HEK293 (cell line): ENCODE results near the gene TMIGD2.

Experiments
- CTCF ChIA-PET: fragments of 350-600 bp; formaldehyde crosslinking; extraction: SDS; loops from one replicate; lab custom pipeline; 2021; ENCODE audit warnings: antibody characterized with exemption; lab: Yijun Ruan, JAX
- POLR2A ChIA-PET: fragments of 300-600 bp; formaldehyde crosslinking; extraction: SDS; loops from one replicate; lab custom pipeline; 2020; ENCODE audit warnings: antibody characterized with exemption, inconsistent platforms; lab: Yijun Ruan, JAX
- H3K27ac ChIP-seq: fragments of 200-500 bp; sonication (Bioruptor generic); 2 replicates; pipeline ENCODE4 v1.5.1; 2014; ENCODE audit warnings: low read depth, low read length, control low read depth, inconsistent platforms; ENCODE audit errors: extremely low read depth
- H3K36me3 ChIP-seq, 2 experiments: fragments of 200-500 bp in 1 of 2; sonication (Bioruptor generic) in 1 of 2; 1 replicate in 1 of 2; 2 replicates in 1 of 2; pipeline ENCODE4 v1.5.1; 2014 to 2017; ENCODE audit warnings: inconsistent platforms in 2 of 2, low read length in 2 of 2; ENCODE audit not compliant: control insufficient read depth in 2 of 2, insufficient read depth in 1 of 2
- H3K4me1 ChIP-seq: fragments of 200-500 bp; sonication (Bioruptor generic); 2 replicates; pipeline ENCODE4 v1.5.1; 2014; ENCODE audit warnings: mild to moderate bottlenecking, low read length, inconsistent platforms; ENCODE audit not compliant: control insufficient read depth, insufficient read depth
- H3K4me3 ChIP-seq: 2 replicates; pipeline ENCODE4 v1.5.1; 2011; ENCODE audit warnings: low read depth, mild to moderate bottlenecking, control low read depth, low read length, moderate library complexity
- H3K9me3 ChIP-seq: fragments of 200-500 bp; sonication (Bioruptor generic); 2 replicates; pipeline ENCODE4 v1.5.1; 2014; ENCODE audit warnings: low read depth, low read length, inconsistent platforms; ENCODE audit not compliant: control insufficient read depth, insufficient read depth
- GLI2 ChIP-seq: fragments of 450-650 bp; formaldehyde crosslinking; IDR thresholded peaks from 2 replicates; pipeline ENCODE4; 2017; ENCODE audit warnings: missing biosample characterization, missing genetic modification characterization, low read depth, borderline replicate concordance
- HOXC10 ChIP-seq: sonication (generic); formaldehyde crosslinking; IDR thresholded peaks from 2 replicates; pipeline ENCODE4 v1.8.1; 2023; ENCODE audit warnings: mild to moderate bottlenecking, missing genetic modification reagents
- KLF8 ChIP-seq: fragments of 450-650 bp; formaldehyde crosslinking; IDR thresholded peaks from 2 replicates; pipeline ENCODE4 v1.5.1; 2016; ENCODE audit warnings: missing biosample characterization, missing genetic modification characterization
- MZF1 ChIP-seq: fragments of 450-650 bp; formaldehyde crosslinking; IDR thresholded peaks from 2 replicates; pipeline ENCODE4 v1.5.1; 2017; ENCODE audit warnings: missing biosample characterization, missing genetic modification characterization, borderline replicate concordance
- OVOL3 ChIP-seq: fragments of 450-650 bp; formaldehyde crosslinking; IDR thresholded peaks from 2 replicates; pipeline ENCODE4 v1.5.1; 2016; ENCODE audit warnings: missing biosample characterization, missing genetic modification characterization
- SCRT1 ChIP-seq: fragments of 450-650 bp; formaldehyde crosslinking; IDR thresholded peaks from 2 replicates; pipeline ENCODE4 v1.5.1; 2016; ENCODE audit warnings: missing biosample characterization, missing genetic modification characterization, borderline replicate concordance
- ZBTB11 ChIP-seq: fragments of 450-650 bp; formaldehyde crosslinking; conservative IDR thresholded peaks from 2 replicates; pipeline ENCODE4 v1.5.1; 2016; ENCODE audit warnings: low read depth, missing biosample characterization, missing genetic modification characterization
- ZBTB21 ChIP-seq: fragments of 450-650 bp; formaldehyde crosslinking; IDR thresholded peaks from 2 replicates; pipeline ENCODE4 v1.5.1; 2017; ENCODE audit warnings: missing biosample characterization, missing genetic modification characterization
- ZNF138 ChIP-seq: fragments of 450-650 bp; formaldehyde crosslinking; IDR thresholded peaks from 2 replicates; pipeline ENCODE4 v1.5.1; 2016; ENCODE audit warnings: missing biosample characterization, missing genetic modification characterization, borderline replicate concordance
- ZNF140 ChIP-seq: fragments of 450-650 bp; formaldehyde crosslinking; IDR thresholded peaks from 2 replicates; pipeline ENCODE4 v1.5.1; 2016; ENCODE audit warnings: missing biosample characterization, missing genetic modification characterization
- ZNF16 ChIP-seq: fragments of 450-650 bp; formaldehyde crosslinking; IDR thresholded peaks from 2 replicates; pipeline ENCODE4 v1.5.1; 2016; ENCODE audit warnings: low read depth, missing biosample characterization, missing genetic modification characterization
- ZNF169 ChIP-seq: fragments of 450-650 bp; formaldehyde crosslinking; IDR thresholded peaks from 2 replicates; pipeline ENCODE4 v1.5.1; 2016; ENCODE audit warnings: missing biosample characterization, missing genetic modification characterization
- ZNF223 ChIP-seq: fragments of 450-650 bp; formaldehyde crosslinking; IDR thresholded peaks from 2 replicates; pipeline ENCODE4 v1.5.1; 2016; ENCODE audit warnings: missing biosample characterization, missing genetic modification characterization
- ZNF24 ChIP-seq: fragments of 450-650 bp; formaldehyde crosslinking; IDR thresholded peaks from 2 replicates; pipeline ENCODE4 v1.5.1; 2016; ENCODE audit warnings: missing biosample characterization, missing genetic modification characterization
- ZNF274 ChIP-seq, 2 experiments: fragments of 200-500 bp in 1 of 2; fragments of 450-650 bp in 1 of 2; sonication (Bioruptor generic) in 1 of 2; formaldehyde crosslinking in 1 of 2; IDR thresholded peaks; 2 replicates each; pipeline versions ENCODE4 v1.5.1 to v1.6.1; 2014 to 2016; ENCODE audit warnings: borderline replicate concordance in 1 of 2, inconsistent platforms in 1 of 2, low read length in 1 of 2, missing biosample characterization in 1 of 2, missing genetic modification characterization in 1 of 2
- ZNF280D ChIP-seq: fragments of 450-650 bp; formaldehyde crosslinking; IDR thresholded peaks from 2 replicates; pipeline ENCODE4 v1.5.1; 2016; ENCODE audit warnings: missing biosample characterization, missing genetic modification characterization
- ZNF433 ChIP-seq: fragments of 450-650 bp; formaldehyde crosslinking; IDR thresholded peaks from 2 replicates; pipeline ENCODE4 v1.5.1; 2016; ENCODE audit warnings: missing biosample characterization, missing genetic modification characterization, low read depth
- ZNF621 ChIP-seq: fragments of 450-650 bp; formaldehyde crosslinking; IDR thresholded peaks from 2 replicates; pipeline ENCODE4 v1.5.1; 2017; ENCODE audit warnings: missing biosample characterization, missing genetic modification characterization
- ZSCAN23 ChIP-seq: fragments of 450-650 bp; formaldehyde crosslinking; IDR thresholded peaks from 2 replicates; pipeline ENCODE4 v1.5.1; 2016; ENCODE audit warnings: missing biosample characterization, missing genetic modification characterization
- ZSCAN30 ChIP-seq: fragments of 450-650 bp; IDR thresholded peaks from 2 replicates; pipeline ENCODE4 v1.5.1; 2018; ENCODE audit warnings: missing biosample characterization, mild to moderate bottlenecking, missing genetic modification characterization, moderate library complexity
- TF ChIP-seq, protein P1 (sequence below): fragments of 450-650 bp; formaldehyde crosslinking; IDR thresholded peaks from 2 replicates; pipeline ENCODE4 v1.5.1; 2016; ENCODE audit warnings: missing biosample characterization, missing genetic modification characterization
- TF ChIP-seq, protein P2 (sequence below): fragments of 450-650 bp; formaldehyde crosslinking; IDR thresholded peaks from 2 replicates; pipeline ENCODE4 v1.5.1; 2016; ENCODE audit warnings: missing biosample characterization, missing genetic modification characterization

TMIGD2 gene

DNA sequence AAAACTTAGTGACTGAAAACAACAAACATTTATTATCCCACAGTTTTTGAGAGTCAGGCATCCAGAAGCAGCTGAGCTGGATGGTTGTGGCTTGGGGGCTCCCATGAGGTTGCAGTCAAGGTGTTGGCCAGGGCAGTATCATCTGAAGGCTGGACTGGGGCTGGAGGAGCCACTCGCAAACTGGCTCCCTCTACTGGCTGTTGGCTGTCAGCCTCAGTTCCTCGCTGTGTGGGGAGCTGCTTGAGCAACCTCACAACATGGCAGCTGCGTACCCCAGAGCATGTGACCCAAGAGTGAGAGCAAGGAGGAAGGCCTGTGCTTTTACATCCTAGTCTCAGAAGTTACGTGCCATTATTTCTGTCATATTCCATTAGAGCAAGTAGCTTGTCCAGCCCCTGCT is 45.6 kb downstream of the TMIGD2 start:
- H3K27ac ChIP-seq, result no peak overlapping the region
- H3K9me3 ChIP-seq, result no peaks in the 10 kb centered on the region
- no peak overlapping the region for H3K4me3 ChIP-seq
- POLR2A ChIA-PET, result no interaction called here
- CTCF ChIA-PET, result interaction anchor here (2.7 kb wide), 1 partner anchor 10 kb away, joined by 19 read pairs; no protein-coding TSS in a partner anchor
- TF ChIP-seq ZNF169 (no peak), ZNF621 (no peak), ZNF16 (tag by site-specific recombination) (no peak), ZBTB11 (tag by site-specific recombination) (no peak), ZNF280D (peak; percentile 38; the same call in 1 of the 2 replicates)
- TF ChIP-seq, protein P1, sequence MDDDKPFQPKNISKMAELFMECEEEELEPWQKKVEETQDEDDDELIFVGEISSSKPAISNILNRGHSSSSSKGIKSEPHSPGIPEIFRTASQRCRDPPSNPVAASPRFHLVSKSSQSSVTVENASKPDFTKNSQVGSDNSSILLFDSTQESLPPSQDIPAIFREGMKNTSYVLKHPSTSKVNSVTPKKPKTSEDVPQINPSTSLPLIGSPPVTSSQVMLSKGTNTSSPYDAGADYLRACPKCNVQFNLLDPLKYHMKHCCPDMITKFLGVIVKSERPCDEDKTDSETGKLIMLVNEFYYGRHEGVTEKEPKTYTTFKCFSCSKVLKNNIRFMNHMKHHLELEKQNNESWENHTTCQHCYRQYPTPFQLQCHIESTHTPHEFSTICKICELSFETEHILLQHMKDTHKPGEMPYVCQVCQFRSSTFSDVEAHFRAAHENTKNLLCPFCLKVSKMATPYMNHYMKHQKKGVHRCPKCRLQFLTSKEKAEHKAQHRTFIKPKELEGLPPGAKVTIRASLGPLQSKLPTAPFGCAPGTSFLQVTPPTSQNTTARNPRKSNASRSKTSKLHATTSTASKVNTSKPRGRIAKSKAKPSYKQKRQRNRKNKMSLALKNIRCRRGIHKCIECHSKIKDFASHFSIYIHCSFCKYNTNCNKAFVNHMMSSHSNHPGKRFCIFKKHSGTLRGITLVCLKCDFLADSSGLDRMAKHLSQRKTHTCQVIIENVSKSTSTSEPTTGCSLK (tag by site-specific recombination), result no peak
- H3K36me3 ChIP-seq, result peaks cover 32 to 71% of the 10 kb centered on the region in 2 experiments; a peak in 2 of 3 replicates
- H3K4me1 ChIP-seq, result no peaks in the 10 kb centered on the region

DNA sequence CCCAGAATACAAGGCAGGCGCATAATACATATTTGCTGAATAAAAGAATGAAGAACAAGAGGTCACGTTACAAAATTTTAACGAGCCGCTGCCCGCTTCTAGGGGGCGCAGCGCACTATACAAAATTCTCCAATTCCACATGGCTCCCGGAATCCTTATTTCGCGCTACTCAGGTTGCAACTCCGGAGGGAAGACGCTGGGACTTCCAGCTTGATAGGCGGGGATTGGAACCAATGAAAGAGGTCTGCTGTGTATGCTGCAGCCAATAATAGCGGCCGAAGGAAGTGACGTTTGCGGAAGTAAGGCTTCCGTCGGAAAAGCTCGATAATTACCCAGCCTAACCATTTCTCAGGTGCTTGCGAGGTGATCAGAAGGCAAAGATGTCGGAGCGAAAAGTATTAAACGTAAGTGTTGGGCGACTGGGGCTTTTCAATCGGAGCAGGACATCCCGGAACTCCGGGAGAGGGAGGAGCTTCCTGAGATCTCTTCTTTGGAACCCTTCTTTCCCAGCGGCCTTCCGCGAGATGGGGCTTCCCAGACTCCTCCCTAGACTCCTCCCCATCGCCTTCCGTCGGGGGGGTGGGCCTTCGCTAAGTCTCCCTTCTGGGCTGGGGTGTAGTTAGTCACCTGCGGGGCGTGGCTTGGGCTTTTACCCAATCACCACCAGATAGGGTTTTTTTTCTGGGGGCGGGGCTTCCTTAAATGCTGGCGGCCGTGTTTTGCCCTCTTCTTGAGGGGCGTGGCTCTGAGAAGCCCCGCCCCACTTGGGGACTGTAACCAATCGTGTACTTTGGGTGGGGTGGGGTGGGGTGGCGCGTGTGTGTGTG is 55.2 kb downstream of the TMIGD2 start, which contains the start of gene YJU2:
Gene YJU2 (plus strand): TSS at position 314 of the 827 bp plus-strand sequence. CDS start 67 bp downstream, at position 381.
- Histone ChIP-seq H3K36me3 (peaks cover 10 to 31% of the 10 kb centered on the region in 2 experiments; a peak in 2 of 3 replicates), H3K4me3 (peak within 1 kb of the TSS; percentile 83), H3K4me1 (no peaks in the 10 kb centered on the region; the same call in 1 of the 2 replicates), H3K27ac (peak within 1 kb of the TSS; percentile 54), H3K9me3 (no peaks in the 10 kb centered on the region)
- ChIA-PET POLR2A (interaction anchor here (0.6 to 1.3 kb wide), 4 partner anchors 8 to 288 kb away, joined by 3 to 14 read pairs (median 4); partner anchors contain the start of genes MPND and PLIN5), CTCF (interaction anchor here (0.6 to 1.3 kb wide), 7 partner anchors 13 to 154 kb away, joined by 3 to 13 read pairs (median 4); partner anchors contain the start of gene SH3GL1)
- TF ChIP-seq ZNF274 (IDR thresholded peaks at IDR 0.05; ENCODE audit: low read length) (no peak), ZNF274 (tag by site-specific recombination; IDR thresholded peaks at IDR 0.05; ENCODE audit: borderline replicate concordance) (no peak), GLI2 (tag by site-specific recombination) (no peak), ZNF433 (tag by site-specific recombination) (no peak), ZSCAN30 (peak; percentile 58), OVOL3 (tag by site-specific recombination) (peak; percentile 57; the same call in 1 of the 2 replicates), ZSCAN23 (tag by site-specific recombination) (0 out of 2 replicates have a peak, but pooled peaks have one; percentile 44), ZNF169 (no peak), ZNF223 (no peak), ZNF138 (tag by site-specific recombination) (no peak), ZNF24 (tag by site-specific recombination) (peak; percentile 91), KLF8 (tag by site-specific recombination) (peak; percentile 95), HOXC10 (CRISPR knock-in tag) (no peak), SCRT1 (tag by site-specific recombination) (no peak), ZBTB21 (tag by site-specific recombination) (peak; percentile 70), MZF1 (tag by site-specific recombination) (no peak; the same call in 1 of the 2 replicates), ZNF140 (tag by site-specific recombination) (no peak)
- TF ChIP-seq, protein P2, sequence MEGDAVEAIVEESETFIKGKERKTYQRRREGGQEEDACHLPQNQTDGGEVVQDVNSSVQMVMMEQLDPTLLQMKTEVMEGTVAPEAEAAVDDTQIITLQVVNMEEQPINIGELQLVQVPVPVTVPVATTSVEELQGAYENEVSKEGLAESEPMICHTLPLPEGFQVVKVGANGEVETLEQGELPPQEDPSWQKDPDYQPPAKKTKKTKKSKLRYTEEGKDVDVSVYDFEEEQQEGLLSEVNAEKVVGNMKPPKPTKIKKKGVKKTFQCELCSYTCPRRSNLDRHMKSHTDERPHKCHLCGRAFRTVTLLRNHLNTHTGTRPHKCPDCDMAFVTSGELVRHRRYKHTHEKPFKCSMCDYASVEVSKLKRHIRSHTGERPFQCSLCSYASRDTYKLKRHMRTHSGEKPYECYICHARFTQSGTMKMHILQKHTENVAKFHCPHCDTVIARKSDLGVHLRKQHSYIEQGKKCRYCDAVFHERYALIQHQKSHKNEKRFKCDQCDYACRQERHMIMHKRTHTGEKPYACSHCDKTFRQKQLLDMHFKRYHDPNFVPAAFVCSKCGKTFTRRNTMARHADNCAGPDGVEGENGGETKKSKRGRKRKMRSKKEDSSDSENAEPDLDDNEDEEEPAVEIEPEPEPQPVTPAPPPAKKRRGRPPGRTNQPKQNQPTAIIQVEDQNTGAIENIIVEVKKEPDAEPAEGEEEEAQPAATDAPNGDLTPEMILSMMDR, result peak; percentile 89
